ENCODE measurements around the gene KLHDC3. TPM values are rescaled to one million over a fixed set of nuclear protein-coding genes. Genes with fewer than 3 reads are reported as not detected.

KLHDC3 gene
- total and polyA plus RNA-seq, 5 donors = 97.3 to 176 (median 158) TPM

GRCh38 chr6:42974919-42975505, 39.0 kb upstream of the KLHDC3 start:
- Histone ChIP-seq H3K9me3 (ENCODE audit: control insufficient read depth, low read length) (no peaks in the 10 kb centered on the region), H3K27ac (ENCODE audit: low read length) (no peak overlapping the region), H3K4me1 (ENCODE audit: control insufficient read depth, insufficient read depth, low read length) (peaks cover 8% of the 10 kb centered on the region), H3K4me3 (ENCODE audit: low read length) (no peak overlapping the region), H3K27me3 (ENCODE audit: control insufficient read depth, insufficient read depth) (no peaks in the 10 kb centered on the region)
- DNase-seq (no peak), ATAC-seq (no peak)
- WGBS = 74% methylated on average over 5 of the region's 5 CpGs
- intact Hi-C loops (cut with DNase I) = no loop called here

GRCh38 chr6:42978487-42978838, 35.6 kb upstream of the KLHDC3 start:
- DNase-seq = peak; percentile 43 to 71 (median 69)
- WGBS = under 1% methylated on average over 28 of the region's 28 CpGs
- intact Hi-C loops (cut with DNase I) = no loop called here

GRCh38 chr6:42978839-42979522, 35.1 kb upstream of the KLHDC3 start, which contains the start of gene PEX6:
TSS of gene PEX6 (minus strand) at chr6:42979181. CDS start at chr6:42979150, 31 bp downstream.
- DNase-seq (peak; percentile 94 to 97 (median 96)), ATAC-seq (peak; percentile 96 to 97)
- WGBS = under 1% methylated on average over 59 of the region's 59 CpGs
- Histone ChIP-seq H3K27me3 (ENCODE audit: control insufficient read depth, insufficient read depth) (no peaks in the 10 kb centered on the region), H3K9me3 (ENCODE audit: control insufficient read depth, low read length) (no peaks in the 10 kb centered on the region), H3K4me3 (ENCODE audit: low read length) (peak within 1 kb of the TSS; percentile 65), H3K27ac (ENCODE audit: low read length) (peak within 1 kb of the TSS; percentile 55), H3K4me1 (ENCODE audit: control insufficient read depth, insufficient read depth, low read length) (peaks cover 3% of the 10 kb centered on the region)
- intact Hi-C loops (cut with DNase I) = no loop called here

More at GRCh38 chr6:42978487-42978838, 35.6 kb upstream of the KLHDC3 start:
- Histone ChIP-seq H3K4me3 (ENCODE audit: low read length) (peak overlapping the region; percentile 65), H3K4me1 (ENCODE audit: control insufficient read depth, insufficient read depth, low read length) (peaks cover 3% of the 10 kb centered on the region), H3K9me3 (ENCODE audit: control insufficient read depth, low read length) (no peaks in the 10 kb centered on the region), H3K27me3 (ENCODE audit: control insufficient read depth, insufficient read depth) (no peaks in the 10 kb centered on the region), H3K27ac (ENCODE audit: low read length) (peak overlapping the region; percentile 55)
- ATAC-seq = peak; percentile 28 to 37

- Histone ChIP-seq H3K27me3 (ENCODE audit: control insufficient read depth, insufficient read depth) (no peaks in the 10 kb centered on the region), H3K4me3 (ENCODE audit: low read length) (peak overlapping the region; percentile 65), H3K27ac (ENCODE audit: low read length) (peak overlapping the region; percentile 55), H3K9me3 (ENCODE audit: control insufficient read depth, low read length) (no peaks in the 10 kb centered on the region), H3K4me1 (ENCODE audit: control insufficient read depth, insufficient read depth, low read length) (peaks cover 3% of the 10 kb centered on the region)
- intact Hi-C loops (cut with DNase I) = no loop called here
- 38% methylated on average over 9 of the region's 9 CpGs for WGBS
- DNase-seq = no peak
- peak in 1 of 2 donors; percentile 3 for ATAC-seq
Observed at GRCh38 chr6:42979523-42980177, 34.4 kb upstream of the KLHDC3 start.

- Histone ChIP-seq H3K4me1 (ENCODE audit: control insufficient read depth, insufficient read depth, low read length) (peaks cover 17% of the 10 kb centered on the region), H3K4me3 (ENCODE audit: low read length) (no peak overlapping the region), H3K27ac (ENCODE audit: low read length) (no peak overlapping the region), H3K9me3 (ENCODE audit: control insufficient read depth, low read length) (no peaks in the 10 kb centered on the region), H3K27me3 (ENCODE audit: control insufficient read depth, insufficient read depth) (no peaks in the 10 kb centered on the region)
- DNase-seq (no peak), ATAC-seq (no peak)
- intact Hi-C loops (cut with DNase I) = no loop called here
- WGBS = 74% methylated on average over 5 of the region's 5 CpGs
Observed at GRCh38 chr6:42981836-42982235, 32.2 kb upstream of the KLHDC3 start.

GRCh38 chr6:42984001-42984923, 29.8 kb upstream of the KLHDC3 start, which contains the start of gene PPP2R5D:
TSS of gene PPP2R5D (plus strand) at chr6:42984570. CDS start at chr6:42984678, 108 bp downstream.
- under 1% methylated on average over 59 of the region's 59 CpGs for WGBS
- Histone ChIP-seq H3K27ac (ENCODE audit: low read length) (peak within 1 kb of the TSS; percentile 95), H3K4me3 (ENCODE audit: low read length) (peak within 1 kb of the TSS; percentile 90), H3K9me3 (ENCODE audit: control insufficient read depth, low read length) (no peaks in the 10 kb centered on the region), H3K4me1 (ENCODE audit: control insufficient read depth, insufficient read depth, low read length) (peaks cover 23% of the 10 kb centered on the region), H3K27me3 (ENCODE audit: control insufficient read depth, insufficient read depth) (no peaks in the 10 kb centered on the region)
- DNase-seq (peak; percentile 98 to 99 (median 98)), ATAC-seq (peak; percentile 97)
- intact Hi-C loops (cut with DNase I) = no loop called here

GRCh38 chr6:42984924-42985475, 29.0 kb upstream of the KLHDC3 start:
- ATAC-seq = peak; percentile 12
- no peaks in the 10 kb centered on the region for H3K9me3 ChIP-seq (ENCODE audit: control insufficient read depth, low read length)
- H3K27me3 ChIP-seq (ENCODE audit: control insufficient read depth, insufficient read depth) = no peaks in the 10 kb centered on the region
- peak overlapping the region; percentile 90 for H3K4me3 ChIP-seq (ENCODE audit: low read length)
- WGBS = 9% methylated on average over 13 of the region's 13 CpGs
- H3K4me1 ChIP-seq (ENCODE audit: control insufficient read depth, insufficient read depth, low read length) = peaks cover 20% of the 10 kb centered on the region
- intact Hi-C loops (cut with DNase I) = no loop called here
- H3K27ac ChIP-seq (ENCODE audit: low read length) = peak overlapping the region; percentile 87
- DNase-seq = peak in 1 of 3 donors; percentile 69

- H3K4me1 ChIP-seq (ENCODE audit: control insufficient read depth, insufficient read depth, low read length) = peaks cover 20% of the 10 kb centered on the region
- H3K9me3 ChIP-seq (ENCODE audit: control insufficient read depth, low read length) = no peaks in the 10 kb centered on the region
- intact Hi-C loops (cut with DNase I) = no loop called here
- H3K4me3 ChIP-seq (ENCODE audit: low read length) = no peak overlapping the region
- DNase-seq (no peak), ATAC-seq (no peak)
- H3K27ac ChIP-seq (ENCODE audit: low read length) = peak overlapping the region; percentile 13
- no peaks in the 10 kb centered on the region for H3K27me3 ChIP-seq (ENCODE audit: control insufficient read depth, insufficient read depth)
- WGBS = 52% methylated on average over 5 of the region's 5 CpGs
Observed at GRCh38 chr6:42987533-42988451, 26.3 kb upstream of the KLHDC3 start.

- no peaks in the 10 kb centered on the region for H3K9me3 ChIP-seq (ENCODE audit: control insufficient read depth, low read length)
- H3K4me1 ChIP-seq (ENCODE audit: control insufficient read depth, insufficient read depth, low read length) = peaks cover 20% of the 10 kb centered on the region
- H3K27ac ChIP-seq (ENCODE audit: low read length) = no peak overlapping the region
- 20% methylated on average over 1 of the region's 1 CpG for WGBS
- intact Hi-C loops (cut with DNase I) = no loop called here
- no peak overlapping the region for H3K4me3 ChIP-seq (ENCODE audit: low read length)
- no peaks in the 10 kb centered on the region for H3K27me3 ChIP-seq (ENCODE audit: control insufficient read depth, insufficient read depth)
- DNase-seq = peak in 2 of 3 donors; percentile 29 to 74
- ATAC-seq = no peak
Observed at GRCh38 chr6:42988486-42989020, 25.5 kb upstream of the KLHDC3 start.
